Measurements from ENCODE around the gene POLG. TPM values are rescaled to one million over a fixed set of nuclear protein-coding genes. Genes with fewer than 3 reads are reported as not detected.

The POLG gene
- total RNA-seq, 4 donors from 2014 or later = 38.4 to 62.0 (median 53.7) TPM

DNA sequence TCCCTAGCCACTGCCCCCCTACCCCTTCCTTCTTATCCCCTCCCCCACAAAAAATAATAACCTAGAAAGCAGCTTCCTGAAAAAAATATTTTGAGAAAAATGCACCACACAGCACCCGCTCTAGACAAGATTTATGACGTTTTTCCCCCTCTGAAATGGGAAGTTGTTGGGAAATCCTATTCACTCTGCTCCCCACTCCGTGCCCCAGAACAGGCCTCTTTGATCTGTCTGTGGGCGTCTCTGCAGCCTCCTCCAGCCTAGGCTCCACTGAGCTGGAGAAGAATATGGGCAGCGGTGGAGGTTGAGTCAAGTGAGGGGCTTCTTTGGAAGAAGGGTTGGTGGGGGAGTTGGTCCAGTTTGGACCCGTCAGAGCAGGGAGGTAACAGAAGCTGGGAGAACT is 28.5 kb upstream of the POLG start:
- Histone ChIP-seq H3K27ac (no peak overlapping the region), H3K27me3 (peaks cover 43 to 70% of the 10 kb centered on the region in 2 donors), H3K4me1 (peaks cover 0 to 11% of the 10 kb centered on the region in 2 donors), H3K4me3 (no peak overlapping the region), H3K9me3 (no peaks in the 10 kb centered on the region), H3K36me3 (no peaks in the 10 kb centered on the region)
- TF ChIP-seq, protein P1, sequence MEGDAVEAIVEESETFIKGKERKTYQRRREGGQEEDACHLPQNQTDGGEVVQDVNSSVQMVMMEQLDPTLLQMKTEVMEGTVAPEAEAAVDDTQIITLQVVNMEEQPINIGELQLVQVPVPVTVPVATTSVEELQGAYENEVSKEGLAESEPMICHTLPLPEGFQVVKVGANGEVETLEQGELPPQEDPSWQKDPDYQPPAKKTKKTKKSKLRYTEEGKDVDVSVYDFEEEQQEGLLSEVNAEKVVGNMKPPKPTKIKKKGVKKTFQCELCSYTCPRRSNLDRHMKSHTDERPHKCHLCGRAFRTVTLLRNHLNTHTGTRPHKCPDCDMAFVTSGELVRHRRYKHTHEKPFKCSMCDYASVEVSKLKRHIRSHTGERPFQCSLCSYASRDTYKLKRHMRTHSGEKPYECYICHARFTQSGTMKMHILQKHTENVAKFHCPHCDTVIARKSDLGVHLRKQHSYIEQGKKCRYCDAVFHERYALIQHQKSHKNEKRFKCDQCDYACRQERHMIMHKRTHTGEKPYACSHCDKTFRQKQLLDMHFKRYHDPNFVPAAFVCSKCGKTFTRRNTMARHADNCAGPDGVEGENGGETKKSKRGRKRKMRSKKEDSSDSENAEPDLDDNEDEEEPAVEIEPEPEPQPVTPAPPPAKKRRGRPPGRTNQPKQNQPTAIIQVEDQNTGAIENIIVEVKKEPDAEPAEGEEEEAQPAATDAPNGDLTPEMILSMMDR (IDR thresholded peaks at IDR 0.05) = no peak
- no peak for TF ChIP-seq POLR2A (IDR thresholded peaks at IDR 0.05)
- intact Hi-C loops (cut with DNase I; ENCODE audit: low total_unique reads) = no loop called here
- DNase-seq = no peak

DNA sequence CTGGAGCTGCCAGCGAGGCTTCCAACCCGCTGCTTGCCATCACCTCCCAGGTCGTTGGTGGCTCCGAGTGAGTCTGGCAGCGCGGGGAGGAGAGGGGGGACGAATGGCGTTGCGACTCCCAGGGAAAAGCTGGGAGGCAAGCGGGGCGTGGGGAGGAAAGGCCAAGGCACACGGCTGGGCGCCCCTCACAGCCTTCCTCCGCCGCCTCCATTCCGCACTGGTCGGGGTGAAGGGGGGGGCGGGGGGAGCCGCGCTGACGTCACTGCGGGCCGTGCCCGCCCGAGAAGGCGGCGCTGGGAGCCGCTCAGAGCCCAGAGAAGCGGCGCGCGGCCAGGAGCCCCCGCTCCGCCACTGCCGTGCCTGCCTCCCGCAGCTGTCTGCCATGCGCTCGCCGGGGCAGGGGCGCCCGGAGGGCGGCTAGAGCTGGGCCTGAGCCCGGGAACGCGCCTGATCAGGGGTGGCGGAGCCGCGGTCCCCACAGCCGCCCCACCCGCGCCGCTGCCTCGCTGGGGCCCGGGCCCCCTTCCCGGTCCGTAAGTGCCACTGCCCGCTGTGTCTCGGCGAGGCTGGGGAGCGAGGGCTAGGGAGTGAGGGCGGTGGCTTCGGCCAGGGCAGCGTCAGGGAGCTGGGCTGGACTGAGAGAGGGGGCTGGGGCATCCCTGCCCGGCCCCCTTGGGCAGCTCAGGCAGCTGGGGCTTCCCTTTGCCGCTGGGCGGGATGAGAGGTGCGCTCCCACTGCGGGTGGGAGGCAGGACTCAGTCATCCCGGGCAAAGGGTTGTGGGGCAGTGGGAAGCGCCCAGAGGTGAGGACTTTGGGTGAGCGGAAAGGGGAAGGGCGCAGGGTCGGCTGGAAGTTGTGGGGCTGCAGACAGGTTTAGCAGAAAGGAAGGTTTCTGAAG is 27.8 kb upstream of the POLG start:
- no peak for DNase-seq
- TF ChIP-seq, protein P1 (IDR thresholded peaks at IDR 0.05) = no peak
- TF ChIP-seq POLR2A (IDR thresholded peaks at IDR 0.05) = no peak
- intact Hi-C loops (cut with DNase I; ENCODE audit: low total_unique reads) = no loop called here
- Histone ChIP-seq H3K9me3 (no peaks in the 10 kb centered on the region), H3K4me3 (no peak overlapping the region), H3K27ac (no peak overlapping the region), H3K4me1 (peaks cover 0 to 11% of the 10 kb centered on the region in 2 donors), H3K36me3 (no peaks in the 10 kb centered on the region), H3K27me3 (peaks cover 36 to 63% of the 10 kb centered on the region in 2 donors)

DNA sequence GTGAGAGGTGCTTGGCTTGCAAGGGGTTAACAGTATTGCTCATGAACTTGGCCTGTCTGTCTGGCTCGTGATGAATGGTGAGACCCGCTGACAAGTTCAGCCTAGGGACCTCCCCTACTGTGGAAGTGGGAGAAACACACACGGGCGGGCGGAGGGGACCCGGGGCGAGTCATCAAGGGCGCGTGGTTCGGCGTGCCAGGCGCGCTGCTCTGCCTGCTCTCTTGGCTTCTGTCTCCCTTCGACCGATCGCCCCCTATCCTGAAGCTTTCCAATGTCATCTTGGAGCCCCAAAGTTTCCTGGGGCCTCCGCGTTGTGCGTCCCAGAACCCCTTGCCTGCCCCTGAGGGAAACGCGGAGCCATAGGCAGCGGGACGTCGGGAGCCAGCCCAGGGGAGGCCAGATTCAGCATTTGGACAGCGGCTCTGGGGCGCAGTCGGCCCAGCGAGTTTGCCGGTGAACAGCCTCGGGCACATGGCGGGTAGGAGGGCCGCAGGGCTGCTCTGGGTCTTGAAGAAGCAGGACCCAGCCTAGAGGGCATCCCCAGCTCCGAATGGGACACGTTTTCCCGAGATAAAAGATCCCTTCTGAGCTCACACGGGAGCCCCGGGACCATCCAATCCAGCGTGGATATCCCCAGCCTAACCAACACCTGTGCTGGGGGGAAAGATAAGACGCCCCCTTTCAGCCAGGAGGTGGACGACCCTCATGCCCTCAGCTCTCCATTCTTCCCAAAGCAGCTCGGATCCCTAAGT is 27.0 kb upstream of the POLG start:
- no peak for TF ChIP-seq POLR2A (IDR thresholded peaks at IDR 0.05)
- TF ChIP-seq, protein P1 (IDR thresholded peaks at IDR 0.05) = no peak
- Histone ChIP-seq H3K4me1 (peaks cover 0 to 11% of the 10 kb centered on the region in 2 donors), H3K4me3 (no peak overlapping the region), H3K27me3 (peaks cover 34 to 55% of the 10 kb centered on the region in 2 donors), H3K9me3 (no peaks in the 10 kb centered on the region), H3K36me3 (no peaks in the 10 kb centered on the region), H3K27ac (no peak overlapping the region)
- DNase-seq = peak; percentile 32 to 66
- intact Hi-C loops (cut with DNase I; ENCODE audit: low total_unique reads) = no loop called here

DNA sequence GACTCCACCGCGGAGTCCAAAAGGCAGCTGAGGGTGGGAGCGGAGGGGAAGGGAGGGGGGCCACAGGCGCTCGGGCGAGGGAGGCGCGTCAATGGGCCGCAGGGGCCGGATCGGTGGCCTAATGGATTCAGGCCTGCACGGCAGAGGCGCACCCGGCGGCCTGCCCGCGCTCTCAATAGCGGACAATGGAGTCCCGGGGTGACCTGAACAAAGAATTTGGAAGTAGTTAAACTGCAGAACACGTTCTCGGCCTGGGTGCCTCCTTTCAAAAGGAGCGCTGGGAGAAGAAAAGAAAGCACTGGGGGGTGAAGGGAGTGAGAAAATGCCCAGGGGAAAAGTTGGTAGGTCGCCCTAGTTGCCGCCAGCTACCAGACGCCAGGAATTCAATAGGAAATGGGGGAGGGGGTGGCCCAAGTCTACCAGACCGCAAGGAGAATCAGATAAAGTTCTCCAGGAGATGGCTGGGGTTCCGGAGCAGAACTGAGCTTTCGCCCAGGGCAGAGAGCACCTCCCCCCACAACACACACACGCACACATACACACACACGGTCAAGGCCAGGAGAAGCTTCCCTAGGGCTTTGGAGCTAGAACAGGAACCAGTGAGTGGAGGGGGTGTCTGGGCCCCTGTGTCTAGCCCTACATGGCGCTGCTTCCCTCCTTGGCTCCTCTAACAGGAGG is 25.8 kb upstream of the POLG start:
- intact Hi-C loops (cut with DNase I; ENCODE audit: low total_unique reads) = no loop called here
- DNase-seq = no peak
- Histone ChIP-seq H3K4me3 (no peak overlapping the region), H3K9me3 (no peaks in the 10 kb centered on the region), H3K27ac (no peak overlapping the region), H3K27me3 (peaks cover 30 to 43% of the 10 kb centered on the region in 2 donors), H3K36me3 (no peaks in the 10 kb centered on the region), H3K4me1 (peaks cover 0 to 11% of the 10 kb centered on the region in 2 donors)
- TF ChIP-seq, protein P1 (IDR thresholded peaks at IDR 0.05) = no peak
- TF ChIP-seq POLR2A (IDR thresholded peaks at IDR 0.05) = no peak

Data from uterus (tissue), 4 donors.